ENCODE measurements around the gene KCNJ15. TPM values are rescaled to one million over a fixed set of nuclear protein-coding genes. Genes with fewer than 3 reads are reported as not detected.

KCNJ15 gene
- total and polyA plus RNA-seq, 2 of the 8 experiments (the other 6 are each of a cell fraction or from before 2014, with no cell fraction given): under 0.01 TPM; not detected in 1

GRCh38 chr21:38323721-38324531, 67.1 kb downstream of the KCNJ15 start:
- no peak for FAIRE-seq
- no peaks in the 10 kb centered on the region for H3K36me3 ChIP-seq (ENCODE audit: control insufficient read depth in 2 of 4, insufficient read depth in 4 of 4, low read length in 3 of 4)
- no peak overlapping the region for H2BK12ac ChIP-seq (ENCODE audit: low read depth, low read length)
- no peak overlapping the region for H3K23ac ChIP-seq (ENCODE audit: insufficient read length)
- H3K9ac ChIP-seq (replicated peaks in 1 of 4; ENCODE audit: extremely low read depth in 1 of 4, low read depth in 3 of 4, low read length in 3 of 4): no peak overlapping the region
- no peak overlapping the region for H3K18ac ChIP-seq (ENCODE audit: extremely low read depth, low read length)
- no peaks in the 10 kb centered on the region for H3K79me1 ChIP-seq (ENCODE audit: low read depth, low read length)
- H2BK20ac ChIP-seq (ENCODE audit: low read length): no peak overlapping the region
- H3K79me2 ChIP-seq (ENCODE audit: control insufficient read depth in 1 of 2, insufficient read depth in 2 of 2, low read length in 2 of 2): no peaks in the 10 kb centered on the region
- H4K91ac ChIP-seq (replicated peaks; ENCODE audit: insufficient read length, low read length): no peak overlapping the region
- peaks cover 1 to 14% (median 9%) of the 10 kb centered on the region in 4 experiments; a peak in 6 of 7 replicates for H3K4me1 ChIP-seq (replicated peaks in 1 of 4; ENCODE audit: control insufficient read depth in 3 of 4, insufficient read depth in 4 of 4, low read length in 3 of 4)
- H4K20me1 ChIP-seq (replicated peaks in 1 of 2; ENCODE audit: control insufficient read depth in 1 of 2, insufficient read depth in 2 of 2, low read length in 2 of 2): no peaks in the 10 kb centered on the region
- H4K8ac ChIP-seq (ENCODE audit: extremely low read depth, insufficient read depth, low read length): no peak overlapping the region
- 0 out of 2 replicates have a peak overlapping the region, but pooled peaks have one; percentile 35 for H2AFZ ChIP-seq (ENCODE audit: low read length)
- peak overlapping the region; percentile 5 to 68; a peak in 3 of 4 replicates for H3K4me2 ChIP-seq (ENCODE audit: insufficient read depth in 1 of 2, low read depth in 2 of 2, low read length in 2 of 2)
- H3K27me3 ChIP-seq (replicated peaks in 1 of 4; ENCODE audit: control insufficient read depth in 3 of 4, extremely low read depth in 1 of 4, insufficient read depth in 3 of 4, low read length in 3 of 4): no peaks in the 10 kb centered on the region
- no peak overlapping the region for H4K5ac ChIP-seq (ENCODE audit: insufficient read length, low read depth, low read length)
- TF ChIP-seq SUZ12 (IDR thresholded peaks at IDR 0.05; ENCODE audit: low read length): no peak
- 0 out of 2 replicates have a peak, but pooled peaks have one; percentile 43 for TF ChIP-seq TEAD4 (IDR thresholded peaks at IDR 0.05; ENCODE audit: low read depth, low read length)
- TF ChIP-seq CBX5 (IDR thresholded peaks at IDR 0.05; ENCODE audit: low read depth, low read length): no peak
- TF ChIP-seq ASH2L (IDR thresholded peaks at IDR 0.05; ENCODE audit: low read length): peak; percentile 35
- H3K4me3 ChIP-seq (ENCODE audit: extremely low read depth in 1 of 4, insufficient read depth in 2 of 4, low read depth in 3 of 4, low read length in 4 of 4): peak overlapping the region in 1 of 4 experiments; percentile 23; a peak in 1 of 8 replicates
- CTCF ChIA-PET (ENCODE audit: partially characterized antibody): interaction anchor here (0.7 to 6.1 kb wide), 6 partner anchors 10 to 169 kb away, joined by 3 to 34 read pairs (median 4); no protein-coding TSS in a partner anchor
- DNase-seq (ENCODE audit: low read depth in 1 of 2, low spot score in 2 of 2): no peak
- no peak overlapping the region for H3K4ac ChIP-seq (replicated peaks; ENCODE audit: insufficient read length, low read depth, low read length)
- WGBS, 2 experiments (ENCODE audit: extremely low coverage in 1 of 2, insufficient coverage in 1 of 2, insufficient read length in 1 of 2, insufficient replicate concordance in 2 of 2, low coverage in 1 of 2, low lambda C conversion rate in 2 of 2, missing lambda C conversion rate in 1 of 2): 64% methylated on average over 5 of the region's 5 CpGs; no CpG with 5 or more reads in 1 of the 2 experiments
- no peak overlapping the region for H3K27ac ChIP-seq (ENCODE audit: low read depth, low read length)
- H3K9me3 ChIP-seq (ENCODE audit: insufficient read depth in 2 of 2, low read depth in 1 of 2, low read length in 1 of 2): no peaks in the 10 kb centered on the region
- H3K56ac ChIP-seq (replicated peaks; ENCODE audit: insufficient read length, low read depth, low read length): no peak overlapping the region
- POLR2A ChIA-PET (ENCODE audit: partially characterized antibody): no interaction called here
- no peak overlapping the region for H2BK5ac ChIP-seq (ENCODE audit: low read depth, low read length)
- no peak overlapping the region for H2BK15ac ChIP-seq (ENCODE audit: low read length)
- no peaks in the 10 kb centered on the region for H3K23me2 ChIP-seq (ENCODE audit: low read depth, low read length)
- H2AK5ac ChIP-seq (ENCODE audit: low read depth, low read length): no peak overlapping the region
- H3K14ac ChIP-seq (ENCODE audit: insufficient read length): no peak overlapping the region
- H2BK120ac ChIP-seq (replicated peaks; ENCODE audit: low read depth, low read length): no peak overlapping the region

Data from H1 (cell line).